ENCODE measurements around the gene SAPCD1. TPM values are rescaled to one million over a fixed set of nuclear protein-coding genes. Genes with fewer than 3 reads are reported as not detected.

Gene SAPCD1
- total and polyA plus RNA-seq, 9 donors = 0.94 to 5.2 (median 3.1) TPM; not detected in 1

GRCh38 chr6:31778999-31779885 lies 16.8 kb downstream of the SAPCD1 start:
- Histone ChIP-seq H3K36me3 (no peaks in the 10 kb centered on the region), H3K27me3 (no peaks in the 10 kb centered on the region), H3K4me3 (no peak overlapping the region), H3K4me1 (ENCODE audit: insufficient read depth) (peaks cover 11% of the 10 kb centered on the region), H3K27ac (no peak overlapping the region), H3K9me3 (no peaks in the 10 kb centered on the region)
- DNase-seq = no peak
- 89 to 94% (median 93%) methylated on average over 43 of the region's 43 CpGs for WGBS, 3 donors
- TF ChIP-seq CTCF (IDR thresholded peaks at IDR 0.05) (no peak), EP300 (IDR thresholded peaks at IDR 0.05) (no peak), POLR2A (IDR thresholded peaks at IDR 0.05) (no peak)
- intact Hi-C loops (cut with DNase I) = no loop called here

- 89 to 97% (median 92%) methylated on average over 10 of the region's 10 CpGs for WGBS, 3 donors
- H3K27me3 ChIP-seq = no peaks in the 10 kb centered on the region
- TF ChIP-seq CTCF (IDR thresholded peaks at IDR 0.05) (no peak), POLR2A (IDR thresholded peaks at IDR 0.05) (no peak), EP300 (IDR thresholded peaks at IDR 0.05) (no peak)
- no peaks in the 10 kb centered on the region for H3K36me3 ChIP-seq
- no peak for DNase-seq
- no peaks in the 10 kb centered on the region for H3K9me3 ChIP-seq
- H3K4me3 ChIP-seq = no peak overlapping the region
- peaks cover 11% of the 10 kb centered on the region for H3K4me1 ChIP-seq (ENCODE audit: insufficient read depth)
- intact Hi-C loops (cut with DNase I) = loop anchor here in 1 of 4 donors (5.0 kb wide), 1 partner anchor 38 kb away; the partner anchor contains the start of gene MSH5
- H3K27ac ChIP-seq = no peak overlapping the region
Measured at GRCh38 chr6:31779908-31780307, 17.5 kb downstream of the SAPCD1 start.

DNA sequence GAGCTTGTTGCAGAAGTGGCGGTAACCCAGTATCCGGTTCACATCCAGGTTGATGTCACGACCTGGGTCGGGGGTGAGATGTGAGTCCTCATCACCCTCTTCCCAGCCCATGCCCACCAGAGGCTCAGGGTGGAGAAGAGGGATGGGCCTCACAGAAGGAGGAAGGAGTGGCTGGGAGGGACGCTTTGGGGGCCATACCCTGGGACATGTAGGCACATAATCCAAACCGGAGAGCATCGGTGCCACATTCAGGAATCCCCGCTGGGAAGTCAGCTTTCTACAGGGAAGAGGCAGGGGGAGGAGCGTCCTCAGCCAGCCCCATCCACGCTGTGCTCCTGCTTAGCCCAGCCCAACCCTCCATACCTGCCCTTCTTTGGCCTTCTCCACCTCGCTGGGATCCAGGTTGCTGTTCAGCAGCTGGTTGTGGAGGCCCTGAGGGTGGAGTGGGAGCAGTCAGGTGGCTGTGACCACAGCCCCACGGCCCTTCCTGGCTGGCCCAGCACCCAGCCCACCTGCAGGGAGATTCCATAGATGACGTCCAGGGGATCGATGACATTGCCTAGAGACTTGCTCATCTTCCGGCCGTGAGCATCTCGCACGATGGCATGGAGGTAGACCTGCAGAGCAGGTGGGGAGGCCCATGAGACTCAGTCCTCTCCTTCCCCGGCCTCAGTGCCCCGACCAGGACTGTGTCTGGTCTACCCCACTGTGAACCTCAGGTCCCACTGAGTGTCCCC lies 18.2 kb downstream of the SAPCD1 start:
- 84 to 89% (median 87%) methylated on average over 20 of the region's 20 CpGs for WGBS, 3 donors
- DNase-seq = no peak
- H3K9me3 ChIP-seq = no peaks in the 10 kb centered on the region
- H3K27ac ChIP-seq = no peak overlapping the region
- H3K27me3 ChIP-seq = no peaks in the 10 kb centered on the region
- H3K4me3 ChIP-seq = no peak overlapping the region
- H3K36me3 ChIP-seq = no peaks in the 10 kb centered on the region
- TF ChIP-seq POLR2A (IDR thresholded peaks at IDR 0.05) (no peak), CTCF (IDR thresholded peaks at IDR 0.05) (no peak), EP300 (IDR thresholded peaks at IDR 0.05) (no peak)
- intact Hi-C loops (cut with DNase I) = loop anchor here in 1 of 4 donors (5.0 kb wide), 1 partner anchor 38 kb away; the partner anchor contains the start of gene MSH5
- peaks cover 11% of the 10 kb centered on the region for H3K4me1 ChIP-seq (ENCODE audit: insufficient read depth)

DNA sequence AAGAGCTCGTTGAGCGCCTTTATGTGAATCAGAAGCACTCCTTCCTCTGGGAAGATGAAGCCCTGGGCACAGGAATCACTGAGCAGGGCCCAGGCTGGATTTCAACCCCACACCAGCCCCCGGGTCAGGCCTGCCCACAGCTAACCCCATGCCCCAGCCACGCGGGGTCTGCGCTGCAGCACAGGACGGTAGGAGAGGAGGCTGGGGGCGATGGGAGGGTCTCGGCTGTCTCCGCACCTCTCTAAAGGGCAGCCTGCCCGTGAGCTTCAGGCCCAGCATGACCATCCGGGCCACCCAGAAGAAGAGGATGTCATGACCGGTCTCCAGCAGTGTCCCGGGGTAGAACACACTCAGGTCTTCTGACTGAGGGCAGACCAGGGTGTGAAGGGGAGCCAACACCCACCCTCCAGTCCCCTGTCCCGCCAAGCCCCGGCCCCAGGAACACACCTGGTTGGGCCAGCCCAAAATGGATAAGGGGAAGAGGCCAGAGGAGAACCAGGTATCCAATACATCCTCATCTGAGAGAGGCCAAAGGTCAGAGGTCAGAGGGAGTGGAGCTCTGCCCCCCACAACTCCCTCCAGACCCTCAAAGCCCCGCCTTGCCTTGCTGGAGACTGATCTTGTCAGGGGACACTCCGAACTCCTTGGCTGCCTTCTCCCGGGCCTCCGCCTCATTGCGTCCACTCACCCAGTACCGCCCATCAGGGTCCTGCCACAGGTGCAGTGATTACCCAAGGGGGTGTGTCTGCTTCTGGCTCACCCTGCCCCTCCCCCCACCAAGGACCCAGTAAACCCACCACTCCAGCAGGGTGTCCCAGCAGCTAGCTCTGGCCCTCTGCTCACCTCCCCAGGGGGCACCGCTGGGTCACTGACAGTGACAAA lies 19.0 kb downstream of the SAPCD1 start:
- Histone ChIP-seq H3K27me3 (no peaks in the 10 kb centered on the region), H3K27ac (no peak overlapping the region), H3K4me3 (no peak overlapping the region), H3K36me3 (no peaks in the 10 kb centered on the region), H3K4me1 (ENCODE audit: insufficient read depth) (peaks cover 11% of the 10 kb centered on the region), H3K9me3 (no peaks in the 10 kb centered on the region)
- no peak for DNase-seq
- intact Hi-C loops (cut with DNase I) = loop anchor here in 1 of 4 donors (5.0 kb wide), 1 partner anchor 39 kb away; the partner anchor contains the start of gene MSH5
- 92 to 95% (median 93%) methylated on average over 23 of the region's 23 CpGs for WGBS, 3 donors
- TF ChIP-seq POLR2A (IDR thresholded peaks at IDR 0.05) (no peak), CTCF (IDR thresholded peaks at IDR 0.05) (no peak), EP300 (IDR thresholded peaks at IDR 0.05) (no peak)
